ENCODE data around the gene LRFN3.
"Not testable (repeated sequence)": the region's sequence is repeated elsewhere in the genome, so short reads cannot be mapped to it uniquely, and the experiment has no call there.

Gene LRFN3

GRCh38 chr19:35938282-35939224, 2.4 kb downstream of the LRFN3 start:
- no peak for DNase-seq (ENCODE audit: low read depth in 3 of 3)

- DNase-seq (ENCODE audit: low read depth in 3 of 3): no peak
Measured at GRCh38 chr19:35939307-35940077, 3.3 kb downstream of the LRFN3 start.

- no peak for DNase-seq (ENCODE audit: low read depth in 3 of 3)
Measured at GRCh38 chr19:35940078-35940775, 4.1 kb downstream of the LRFN3 start.

- no peak for DNase-seq (ENCODE audit: low read depth in 3 of 3)
Measured at GRCh38 chr19:35940839-35941238, 4.7 kb downstream of the LRFN3 start.

DNA sequence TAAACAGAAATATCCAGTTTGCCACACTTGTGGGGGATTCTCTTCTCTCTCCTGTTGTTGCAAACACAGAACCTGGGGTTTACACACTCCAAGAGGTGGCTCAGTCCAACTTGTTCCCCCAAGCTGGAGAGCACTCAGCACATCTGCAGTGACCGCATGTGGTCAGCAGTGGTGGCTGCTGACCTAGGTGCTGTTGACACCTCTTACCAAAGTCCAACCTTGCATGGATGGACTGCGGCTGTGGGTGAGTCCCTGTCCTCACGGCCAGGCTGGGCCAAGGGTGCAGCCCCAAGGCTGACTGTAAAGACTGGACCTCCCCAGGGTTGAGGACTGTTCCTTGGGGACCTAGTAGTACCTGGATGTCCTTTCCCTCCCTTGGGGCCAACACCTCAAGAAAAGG, 6.1 kb downstream of the LRFN3 start:
- no peak for DNase-seq (ENCODE audit: low read depth in 3 of 3)

- DNase-seq (ENCODE audit: low read depth in 3 of 3): no peak
Measured at GRCh38 chr19:35943321-35944301, 7.4 kb downstream of the LRFN3 start.

GRCh38 chr19:35944556-35944955, 8.4 kb downstream of the LRFN3 start:
- DNase-seq (ENCODE audit: low read depth in 3 of 3): no peak

DNA sequence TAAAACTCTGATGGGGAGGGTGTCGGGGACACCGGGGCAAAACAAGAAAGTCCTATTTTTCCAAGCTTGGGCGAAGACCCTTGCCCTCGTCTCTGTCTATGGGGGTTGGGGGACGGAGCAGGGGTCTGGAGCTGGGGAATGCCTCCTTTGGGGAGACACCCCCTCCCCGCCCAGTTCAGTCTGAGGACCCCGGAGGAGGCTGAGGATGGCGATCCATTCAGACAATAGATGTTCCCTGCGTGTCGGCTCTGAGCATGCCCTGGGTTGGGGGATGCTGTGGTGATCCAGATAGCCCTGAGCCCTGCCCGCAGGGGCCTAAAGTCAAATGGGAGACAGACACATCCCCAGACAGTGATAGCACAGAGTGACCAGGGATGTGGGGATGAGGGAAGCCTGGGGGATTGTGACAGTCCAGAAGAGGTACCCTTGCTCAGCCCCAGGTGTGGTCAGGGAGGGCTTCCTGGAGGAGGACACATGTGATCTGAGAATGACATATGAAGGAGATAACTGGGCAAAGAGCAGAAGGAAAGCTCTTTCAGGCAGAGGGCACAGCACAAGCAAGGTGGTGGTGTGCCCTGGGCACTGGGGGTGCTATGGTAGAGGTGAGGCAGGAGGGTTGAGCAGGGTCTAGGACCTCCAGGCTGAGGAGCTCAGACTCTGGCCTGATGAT, 9.1 kb downstream of the LRFN3 start:
- DNase-seq (ENCODE audit: low read depth in 3 of 3): no peak

DNA sequence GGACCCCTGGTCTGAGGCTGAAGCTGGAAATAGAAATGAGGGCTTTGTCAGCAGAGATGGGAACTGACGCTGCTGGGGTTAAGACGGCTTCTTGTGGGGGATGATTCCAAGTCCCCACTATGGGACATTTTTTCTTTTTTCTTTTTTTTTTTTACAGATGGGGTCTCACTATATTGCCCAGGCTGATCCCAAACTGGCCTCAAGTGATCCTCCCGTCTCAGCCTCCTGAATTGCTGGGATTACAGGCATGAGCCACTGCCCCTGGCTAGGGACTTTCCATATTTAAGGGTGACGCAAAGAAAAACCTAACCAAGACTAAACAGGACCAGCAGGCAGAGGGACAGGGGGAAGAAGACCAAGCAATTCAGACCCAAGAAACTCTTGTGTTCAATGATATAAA, 10.0 kb downstream of the LRFN3 start:
- no peak for DNase-seq (ENCODE audit: low read depth in 3 of 3)

DNA sequence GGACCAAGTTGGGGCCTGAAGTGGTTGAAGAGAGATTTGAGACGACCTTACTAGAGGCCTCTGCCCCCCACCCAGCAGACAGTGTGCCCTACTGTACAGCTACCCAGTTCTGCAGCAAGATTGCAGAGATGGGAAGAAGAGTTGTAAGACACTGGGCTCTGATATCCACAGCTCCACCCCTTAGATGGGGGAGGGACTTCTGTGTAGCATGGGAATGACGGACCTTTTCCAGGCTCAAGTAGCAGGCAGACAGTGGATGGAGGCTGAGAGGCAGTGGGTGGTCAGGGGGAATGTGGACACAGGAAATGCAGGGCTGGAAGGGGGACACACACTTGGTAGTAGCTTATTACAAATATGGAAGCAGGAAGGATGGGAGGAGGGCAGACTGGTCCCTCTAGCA, 13.0 kb downstream of the LRFN3 start:
- no peak for DNase-seq (ENCODE audit: low read depth in 3 of 3)

GRCh38 chr19:35955881-35956634, 19.9 kb downstream of the LRFN3 start:
- DNase-seq (ENCODE audit: low read depth in 3 of 3): no peak

DNA sequence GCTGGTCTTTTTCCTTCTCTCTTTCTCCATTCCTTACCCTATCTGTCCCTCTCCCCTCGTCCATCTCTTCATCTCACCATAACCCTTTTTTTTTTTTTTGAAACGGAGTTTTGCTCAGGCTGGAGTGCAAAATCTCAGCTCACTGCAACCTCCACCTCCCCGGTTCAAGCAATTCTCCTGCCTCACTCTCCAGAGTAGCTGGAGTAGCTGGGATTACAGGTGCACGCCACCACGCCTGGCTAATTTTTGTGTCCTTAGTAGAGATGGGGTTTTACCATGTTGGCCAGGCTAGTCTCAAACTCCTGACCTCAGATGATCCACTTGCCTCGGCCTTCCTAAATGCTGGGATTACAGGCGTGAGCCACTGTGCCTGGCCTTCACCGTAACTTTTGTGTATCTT, 21.2 kb downstream of the LRFN3 start:
- not testable (repeated sequence) for DNase-seq (ENCODE audit: low read depth in 3 of 3)

GRCh38 chr19:35958660-35959039, 22.5 kb downstream of the LRFN3 start:
- DNase-seq (ENCODE audit: low read depth in 3 of 3): no peak

GRCh38 chr19:35959040-35959967, 23.1 kb downstream of the LRFN3 start:
- DNase-seq (ENCODE audit: low read depth in 3 of 3): peak; percentile 45 to 74 (median 55)

GRCh38 chr19:35959968-35960320, 23.8 kb downstream of the LRFN3 start:
- DNase-seq (ENCODE audit: low read depth in 3 of 3): no peak

GRCh38 chr19:35960432-35960972, 24.3 kb downstream of the LRFN3 start:
- no peak for DNase-seq (ENCODE audit: low read depth in 3 of 3)

DNA sequence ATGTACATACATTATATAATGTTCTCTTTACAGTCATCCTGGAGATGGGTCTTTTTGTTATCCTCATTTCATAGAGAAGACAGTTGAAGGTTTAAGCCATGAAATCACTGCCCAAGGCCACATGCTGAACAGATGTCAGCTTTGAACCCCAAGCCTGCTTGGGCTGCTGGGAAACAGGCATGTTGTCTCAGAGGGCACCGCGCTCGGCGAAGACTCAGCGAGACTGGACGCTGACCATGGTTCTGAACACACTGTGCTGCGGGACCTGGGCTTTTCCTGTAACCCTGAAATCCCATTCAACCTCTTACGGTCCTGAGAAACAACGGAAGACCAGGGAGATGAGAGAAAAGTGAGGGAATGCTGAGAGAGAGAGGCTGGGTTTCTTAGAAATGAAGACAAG, 27.3 kb downstream of the LRFN3 start:
- peak in 1 of 3 experiments; percentile 25 for DNase-seq (ENCODE audit: low read depth in 3 of 3)

DNA sequence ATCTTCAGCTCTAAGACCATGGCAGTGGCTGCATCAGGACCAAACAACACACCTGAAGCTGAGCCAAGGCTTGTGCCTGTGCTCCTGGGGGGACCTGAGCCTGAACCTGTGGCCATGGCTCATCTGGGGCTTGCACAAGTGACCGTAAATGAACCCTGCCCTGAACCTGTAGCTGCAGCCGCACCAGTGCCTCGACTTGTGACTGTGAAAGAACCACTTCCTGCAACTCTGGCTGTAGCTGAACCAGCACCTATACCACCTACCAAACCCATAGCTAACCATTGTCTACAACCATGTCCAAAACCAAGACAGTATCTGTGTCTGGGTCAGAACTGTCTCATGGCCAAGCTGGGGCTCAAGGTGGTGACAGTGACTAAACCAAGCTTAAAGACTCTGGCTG, 30.6 kb downstream of the LRFN3 start:
- no peak for DNase-seq (ENCODE audit: low read depth in 3 of 3)
